ENCODE data around the gene LARP7. TPM values are rescaled to one million over a fixed set of nuclear protein-coding genes. Genes with fewer than 3 reads are reported as not detected.
"Not testable (repeated sequence)": the region's sequence is repeated elsewhere in the genome, so short reads cannot be mapped to it uniquely, and the experiment has no call there.

The LARP7 gene
- total RNA-seq, 1 donor from 2014 or later, result 7.3 TPM

DNA sequence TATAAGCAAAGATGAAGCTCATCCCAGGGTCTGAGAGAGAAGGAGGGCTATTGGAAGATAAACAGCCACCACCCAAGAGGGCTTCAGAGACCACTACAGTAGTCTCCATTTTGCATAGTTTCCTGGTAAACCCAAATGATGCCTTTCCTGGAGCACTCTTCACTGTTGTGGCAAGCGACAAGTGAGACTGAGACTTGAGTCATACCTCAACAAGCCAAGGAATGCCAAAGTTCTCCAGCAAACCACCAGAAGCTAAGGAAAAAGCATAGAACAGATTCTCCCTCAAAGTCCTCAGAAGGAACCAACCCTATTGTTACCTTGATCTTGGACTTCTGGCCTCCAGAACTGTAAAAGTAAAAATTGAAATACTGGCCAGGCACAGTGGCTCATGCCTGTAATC is 65.9 kb downstream of the LARP7 start:
- DNase-seq (ENCODE audit: low spot score in 2 of 2), result no peak
- no peaks in the 10 kb centered on the region for H3K27me3 ChIP-seq
- no peak overlapping the region for H3K27ac ChIP-seq
- no peaks in the 10 kb centered on the region for H3K9me3 ChIP-seq
- no peak overlapping the region for H3K4me3 ChIP-seq
- TF ChIP-seq, protein P1, sequence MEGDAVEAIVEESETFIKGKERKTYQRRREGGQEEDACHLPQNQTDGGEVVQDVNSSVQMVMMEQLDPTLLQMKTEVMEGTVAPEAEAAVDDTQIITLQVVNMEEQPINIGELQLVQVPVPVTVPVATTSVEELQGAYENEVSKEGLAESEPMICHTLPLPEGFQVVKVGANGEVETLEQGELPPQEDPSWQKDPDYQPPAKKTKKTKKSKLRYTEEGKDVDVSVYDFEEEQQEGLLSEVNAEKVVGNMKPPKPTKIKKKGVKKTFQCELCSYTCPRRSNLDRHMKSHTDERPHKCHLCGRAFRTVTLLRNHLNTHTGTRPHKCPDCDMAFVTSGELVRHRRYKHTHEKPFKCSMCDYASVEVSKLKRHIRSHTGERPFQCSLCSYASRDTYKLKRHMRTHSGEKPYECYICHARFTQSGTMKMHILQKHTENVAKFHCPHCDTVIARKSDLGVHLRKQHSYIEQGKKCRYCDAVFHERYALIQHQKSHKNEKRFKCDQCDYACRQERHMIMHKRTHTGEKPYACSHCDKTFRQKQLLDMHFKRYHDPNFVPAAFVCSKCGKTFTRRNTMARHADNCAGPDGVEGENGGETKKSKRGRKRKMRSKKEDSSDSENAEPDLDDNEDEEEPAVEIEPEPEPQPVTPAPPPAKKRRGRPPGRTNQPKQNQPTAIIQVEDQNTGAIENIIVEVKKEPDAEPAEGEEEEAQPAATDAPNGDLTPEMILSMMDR (IDR thresholded peaks at IDR 0.05), result no peak
- H3K4me1 ChIP-seq, result peaks cover 0 to 3% of the 10 kb centered on the region in 2 donors
- no peaks in the 10 kb centered on the region for H3K36me3 ChIP-seq
- intact Hi-C loops (cut with DNase I), result no loop called here

DNA sequence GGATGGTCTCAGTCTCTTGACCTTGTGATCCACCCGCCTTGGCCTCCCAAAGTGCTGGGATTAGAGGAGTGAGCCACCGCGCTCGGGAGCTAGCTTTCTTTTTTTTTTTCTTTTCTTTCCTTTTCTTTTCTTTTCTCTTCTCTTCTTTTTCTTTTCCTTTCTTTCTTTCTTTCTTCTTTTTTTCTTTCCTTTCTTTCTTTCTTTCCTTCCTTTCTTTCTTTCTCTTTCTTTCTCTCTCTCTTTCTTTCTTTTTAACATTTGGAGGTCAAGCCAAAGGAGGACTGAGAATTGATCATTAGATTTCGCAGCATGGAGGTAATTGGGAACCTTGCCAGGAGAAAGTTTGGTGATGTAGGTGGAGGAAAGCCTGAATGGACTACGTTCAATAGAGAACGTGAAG is 67.4 kb downstream of the LARP7 start:
- H3K9me3 ChIP-seq, result no peaks in the 10 kb centered on the region
- no peaks in the 10 kb centered on the region for H3K27me3 ChIP-seq
- H3K4me1 ChIP-seq, result peaks cover 0 to 3% of the 10 kb centered on the region in 2 donors
- TF ChIP-seq, protein P1 (IDR thresholded peaks at IDR 0.05), result no peak
- H3K27ac ChIP-seq, result no peak overlapping the region
- DNase-seq (ENCODE audit: low spot score in 2 of 2), result no peak
- intact Hi-C loops (cut with DNase I), result no loop called here
- no peak overlapping the region for H3K4me3 ChIP-seq
- H3K36me3 ChIP-seq, result no peaks in the 10 kb centered on the region

DNA sequence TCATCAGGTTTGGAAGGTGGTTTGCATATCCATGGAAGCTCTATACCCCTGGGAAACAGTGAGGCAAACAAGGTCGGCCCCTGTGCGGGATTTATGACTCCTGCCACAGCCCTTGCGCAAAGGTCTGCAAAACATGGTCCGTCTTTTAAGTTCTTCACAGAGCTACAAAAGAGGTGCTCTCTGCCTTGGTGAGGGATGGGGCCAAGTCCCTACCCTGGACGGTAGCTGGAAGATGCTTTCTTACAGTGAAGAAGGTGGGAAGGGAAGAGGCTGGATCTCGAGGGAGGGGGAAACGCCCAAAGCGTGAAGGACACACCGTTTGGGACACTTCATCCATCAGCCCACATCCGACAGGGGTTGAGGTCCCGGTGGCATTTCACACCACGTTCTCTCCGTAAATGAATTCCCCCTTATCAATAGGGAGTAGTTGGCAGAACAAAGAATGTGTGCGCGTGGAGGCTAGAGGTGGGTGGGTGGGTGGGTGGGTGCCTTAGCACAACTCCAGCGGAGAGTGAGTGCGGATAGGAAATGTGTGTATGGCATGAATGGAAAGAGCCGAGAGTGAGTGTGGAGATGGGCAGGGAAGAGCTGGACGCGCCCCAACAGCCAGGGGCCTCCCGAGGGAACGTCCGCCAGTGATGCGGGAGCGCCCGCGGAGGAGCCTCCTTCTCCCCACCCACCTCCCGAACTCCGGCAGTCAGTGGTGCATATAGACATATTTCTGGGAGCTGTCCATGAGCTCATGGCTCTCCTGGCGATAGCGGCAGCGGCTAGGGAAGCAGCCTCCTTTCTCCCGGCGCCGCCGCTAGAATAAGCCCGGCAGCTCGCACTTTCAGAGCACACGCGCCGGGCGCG is 68.3 kb downstream of the LARP7 start:
- H3K9me3 ChIP-seq, result no peaks in the 10 kb centered on the region
- no peaks in the 10 kb centered on the region for H3K36me3 ChIP-seq
- H3K4me3 ChIP-seq, result peak overlapping the region; percentile 50 to 73
- peaks cover 0 to 3% of the 10 kb centered on the region in 2 donors for H3K4me1 ChIP-seq
- intact Hi-C loops (cut with DNase I), result no loop called here
- peak in 1 of 2 donors; percentile 75 for DNase-seq (ENCODE audit: low spot score in 2 of 2)
- no peak overlapping the region for H3K27ac ChIP-seq
- TF ChIP-seq, protein P1 (IDR thresholded peaks at IDR 0.05), result no peak
- H3K27me3 ChIP-seq, result no peaks in the 10 kb centered on the region

DNA sequence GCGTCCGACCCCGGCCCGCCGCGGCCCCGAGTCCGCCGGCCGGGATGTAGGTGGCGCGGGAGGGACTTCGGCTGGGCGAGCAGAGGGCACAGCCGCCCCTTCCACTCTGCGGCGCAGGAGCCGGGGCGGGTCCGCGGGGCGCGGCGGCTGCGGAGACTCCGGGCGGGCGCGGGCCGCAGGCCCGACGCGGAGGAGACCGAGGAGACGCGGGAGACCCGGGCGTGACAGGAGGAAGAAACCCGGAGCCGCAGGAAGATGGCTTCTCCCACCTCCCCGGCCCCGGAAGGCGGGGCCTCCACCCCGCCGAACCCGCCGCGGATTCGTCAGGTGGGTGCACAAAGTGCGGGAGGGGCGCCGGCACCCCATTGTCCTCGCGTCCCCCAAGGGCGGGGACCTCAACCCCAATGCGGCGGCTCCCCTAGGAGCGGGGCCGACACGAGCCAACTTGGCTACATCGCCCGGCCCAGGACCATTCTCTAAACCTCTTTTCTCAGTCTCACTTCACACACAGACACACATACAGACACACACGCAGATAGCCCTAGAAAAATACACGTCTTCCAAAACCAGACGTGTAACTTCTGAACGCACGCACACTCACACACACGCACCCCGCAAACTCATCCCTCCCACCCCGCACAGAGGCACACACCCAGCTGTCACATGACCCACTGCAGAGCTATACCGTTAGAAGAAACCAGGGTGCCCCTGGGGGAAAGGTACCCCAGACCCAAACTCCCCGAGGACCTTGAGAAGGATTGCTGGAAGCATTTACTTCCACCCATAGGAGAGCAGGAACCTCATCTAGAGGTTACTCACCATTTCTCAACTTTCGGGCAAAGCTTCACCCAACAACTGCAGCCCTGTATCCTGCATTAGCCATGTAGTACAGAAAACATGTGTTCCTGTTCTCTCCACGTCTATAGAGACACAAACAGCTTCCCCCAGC is 69.2 kb downstream of the LARP7 start:
- H3K4me1 ChIP-seq; intact Hi-C loops (cut with DNase I); H3K27ac ChIP-seq; H3K27me3 ChIP-seq; H3K36me3 ChIP-seq; H3K9me3 ChIP-seq; DNase-seq (ENCODE audit: low spot score in 2 of 2): not testable (repeated sequence)
- H3K4me3 ChIP-seq, result peak overlapping the region; percentile 50 to 73

DNA sequence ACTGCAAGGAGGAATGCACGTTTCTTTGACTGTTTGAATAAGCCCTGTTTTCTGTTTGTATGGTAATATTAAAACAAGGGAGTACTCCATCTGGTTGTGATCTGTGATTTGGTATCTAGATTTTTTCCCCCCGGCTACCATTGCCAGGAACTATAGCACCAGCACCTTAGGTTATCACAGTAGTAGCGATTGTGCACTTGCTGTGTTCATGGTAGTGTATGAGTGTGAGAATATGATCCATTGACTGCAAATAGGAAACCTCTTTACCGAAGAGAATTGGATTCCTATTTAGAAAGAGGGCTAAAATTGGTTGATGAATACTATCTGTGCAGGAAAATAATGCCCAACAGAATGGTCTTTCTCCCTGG is 69.9 kb downstream of the LARP7 start:
- TF ChIP-seq, protein P1 (IDR thresholded peaks at IDR 0.05), result no peak
- intact Hi-C loops (cut with DNase I), result no loop called here
- Histone ChIP-seq H3K27ac (no peak overlapping the region), H3K4me1 (peaks cover 0 to 3% of the 10 kb centered on the region in 2 donors), H3K36me3 (no peaks in the 10 kb centered on the region), H3K4me3 (peak overlapping the region; percentile 50 to 73), H3K27me3 (no peaks in the 10 kb centered on the region), H3K9me3 (no peaks in the 10 kb centered on the region)
- no peak for DNase-seq (ENCODE audit: low spot score in 2 of 2)

Other genes with a start within 250 kb of the LARP7 start
- not detected for gene NEUROG2, start 121.0 kb upstream of the LARP7 start, total RNA-seq
- 0.11 TPM for gene ZGRF1, start 234 bp upstream of the LARP7 start, total RNA-seq

All from ascending aorta (tissue), 2 donors.